AG04450 (cell line): Measurements from ENCODE around the gene TDRD5. TPM values are rescaled to one million over a fixed set of nuclear protein-coding genes. Genes with fewer than 3 reads are reported as not detected.

ENCODE experiments used
- CTCF ChIA-PET: fragments of 300-600, 350-600 bp; formaldehyde crosslinking; extraction: SDS; loops from one replicate; lab custom pipeline; 2022; ENCODE audit warnings: antibody characterized with exemption, inconsistent platforms; lab: Charles Lee
- POLR2A ChIA-PET: fragments of 350-600 bp; formaldehyde crosslinking; extraction: SDS; loops from one replicate; lab custom pipeline; 2021; ENCODE audit warnings: antibody characterized with exemption, inconsistent platforms; lab: Yijun Ruan, JAX
- DNase-seq: peaks from one replicate; pipeline ENCODE4 v3.0.0-alpha.2; 2011; ENCODE audit warnings: low read depth, low spot score
- H3K27ac ChIP-seq: one replicate; pipeline ENCODE4 v1.5.1; 2012; ENCODE audit warnings: low read depth, low read length, control low read depth
- H3K27me3 ChIP-seq: one replicate; pipeline ENCODE4 v1.6.0; 2012; ENCODE audit warnings: low read length; ENCODE audit not compliant: control insufficient read depth, insufficient read depth
- H3K4me3 ChIP-seq: 2 replicates; pipeline ENCODE4 v1.5.1; 2011; ENCODE audit warnings: mild to moderate bottlenecking, low read depth, low read length, control low read depth
- H3K9me3 ChIP-seq: 2 replicates; pipeline ENCODE4 v1.5.1; 2012; ENCODE audit warnings: low read length; ENCODE audit not compliant: control insufficient read depth, insufficient read depth
- polyA plus RNA-seq: library from polyadenylated mRNA; depleted of rRNA; stranded (reverse); fragments of >200 nt; gene quantifications from 2 replicates; pipeline ENCODE4 v1.2.3, GENCODE V29; 2011
- TF ChIP-seq, protein P1 (sequence below): IDR thresholded peaks from 2 replicates; pipeline ENCODE4 v1.5.1; 2011; ENCODE audit warnings: low read depth, low read length, control low read depth, inconsistent platforms

The TDRD5 gene
- polyA plus RNA-seq, 1 experiment, result not detected

DNA sequence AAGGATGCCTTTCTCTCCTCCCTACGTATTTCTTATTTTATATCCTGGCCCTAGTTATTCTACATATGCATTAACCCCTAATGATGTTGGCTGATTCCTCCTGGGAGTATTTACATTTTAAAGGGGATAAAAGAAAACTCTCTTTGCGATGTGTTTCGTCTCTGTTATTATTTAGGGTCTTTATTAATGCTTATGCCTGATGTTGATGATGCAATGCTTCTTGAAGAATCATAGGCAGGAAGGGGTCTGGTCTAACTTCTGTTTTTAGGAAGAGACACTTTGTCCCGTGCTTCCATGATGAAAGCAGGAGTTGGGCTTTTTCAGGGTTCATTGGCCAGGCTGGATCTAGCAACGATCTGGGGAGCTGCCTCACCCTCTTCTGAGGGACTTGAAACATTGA is 15.1 kb upstream of the TDRD5 start:
- TF ChIP-seq, protein P1, sequence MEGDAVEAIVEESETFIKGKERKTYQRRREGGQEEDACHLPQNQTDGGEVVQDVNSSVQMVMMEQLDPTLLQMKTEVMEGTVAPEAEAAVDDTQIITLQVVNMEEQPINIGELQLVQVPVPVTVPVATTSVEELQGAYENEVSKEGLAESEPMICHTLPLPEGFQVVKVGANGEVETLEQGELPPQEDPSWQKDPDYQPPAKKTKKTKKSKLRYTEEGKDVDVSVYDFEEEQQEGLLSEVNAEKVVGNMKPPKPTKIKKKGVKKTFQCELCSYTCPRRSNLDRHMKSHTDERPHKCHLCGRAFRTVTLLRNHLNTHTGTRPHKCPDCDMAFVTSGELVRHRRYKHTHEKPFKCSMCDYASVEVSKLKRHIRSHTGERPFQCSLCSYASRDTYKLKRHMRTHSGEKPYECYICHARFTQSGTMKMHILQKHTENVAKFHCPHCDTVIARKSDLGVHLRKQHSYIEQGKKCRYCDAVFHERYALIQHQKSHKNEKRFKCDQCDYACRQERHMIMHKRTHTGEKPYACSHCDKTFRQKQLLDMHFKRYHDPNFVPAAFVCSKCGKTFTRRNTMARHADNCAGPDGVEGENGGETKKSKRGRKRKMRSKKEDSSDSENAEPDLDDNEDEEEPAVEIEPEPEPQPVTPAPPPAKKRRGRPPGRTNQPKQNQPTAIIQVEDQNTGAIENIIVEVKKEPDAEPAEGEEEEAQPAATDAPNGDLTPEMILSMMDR, result no peak
- ChIA-PET POLR2A (no interaction called here), CTCF (no interaction called here)
- Histone ChIP-seq H3K9me3 (no peaks in the 10 kb centered on the region), H3K27me3 (peaks cover 29% of the 10 kb centered on the region), H3K27ac (no peak overlapping the region), H3K4me3 (no peak overlapping the region)
- DNase-seq, result no peak

DNA sequence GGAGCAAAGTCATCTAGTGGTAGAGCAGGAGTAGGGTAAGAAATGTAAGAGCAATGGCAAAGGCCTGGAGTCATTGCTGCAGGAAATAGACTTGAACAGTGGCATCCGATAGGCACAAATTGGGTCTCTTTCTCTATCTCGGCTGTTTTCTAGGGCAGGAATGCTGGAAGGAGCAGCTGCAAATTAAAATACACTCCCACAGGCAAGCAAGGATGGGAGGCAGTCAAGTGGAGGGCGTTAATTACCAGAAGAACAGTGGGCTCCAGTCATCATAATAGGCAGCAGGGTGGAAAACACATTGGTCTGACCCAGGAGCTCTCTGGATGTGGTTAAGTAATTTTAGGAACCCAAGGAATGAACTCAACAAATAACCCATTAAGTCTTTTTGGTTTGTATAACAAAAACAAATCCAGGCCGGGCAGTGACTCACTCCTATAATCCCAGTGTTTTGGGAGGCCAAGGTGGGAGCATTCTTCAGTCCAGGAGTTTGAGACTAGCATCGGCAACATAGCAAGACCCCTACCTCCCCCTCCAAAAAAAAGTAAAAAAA is 7.8 kb upstream of the TDRD5 start:
- ChIA-PET CTCF (interaction anchor here (0.5 to 1.4 kb wide), 3 partner anchors 226 to 332 kb away, joined by 3 to 5 read pairs (median 3); no protein-coding TSS in a partner anchor), POLR2A (no interaction called here)
- no peak overlapping the region for H3K27ac ChIP-seq
- no peak overlapping the region for H3K4me3 ChIP-seq
- TF ChIP-seq, protein P1, result no peak
- DNase-seq, result no peak
- H3K27me3 ChIP-seq, result peaks cover 17% of the 10 kb centered on the region
- peaks cover 4% of the 10 kb centered on the region; the same call in 1 of the 2 replicates for H3K9me3 ChIP-seq

DNA sequence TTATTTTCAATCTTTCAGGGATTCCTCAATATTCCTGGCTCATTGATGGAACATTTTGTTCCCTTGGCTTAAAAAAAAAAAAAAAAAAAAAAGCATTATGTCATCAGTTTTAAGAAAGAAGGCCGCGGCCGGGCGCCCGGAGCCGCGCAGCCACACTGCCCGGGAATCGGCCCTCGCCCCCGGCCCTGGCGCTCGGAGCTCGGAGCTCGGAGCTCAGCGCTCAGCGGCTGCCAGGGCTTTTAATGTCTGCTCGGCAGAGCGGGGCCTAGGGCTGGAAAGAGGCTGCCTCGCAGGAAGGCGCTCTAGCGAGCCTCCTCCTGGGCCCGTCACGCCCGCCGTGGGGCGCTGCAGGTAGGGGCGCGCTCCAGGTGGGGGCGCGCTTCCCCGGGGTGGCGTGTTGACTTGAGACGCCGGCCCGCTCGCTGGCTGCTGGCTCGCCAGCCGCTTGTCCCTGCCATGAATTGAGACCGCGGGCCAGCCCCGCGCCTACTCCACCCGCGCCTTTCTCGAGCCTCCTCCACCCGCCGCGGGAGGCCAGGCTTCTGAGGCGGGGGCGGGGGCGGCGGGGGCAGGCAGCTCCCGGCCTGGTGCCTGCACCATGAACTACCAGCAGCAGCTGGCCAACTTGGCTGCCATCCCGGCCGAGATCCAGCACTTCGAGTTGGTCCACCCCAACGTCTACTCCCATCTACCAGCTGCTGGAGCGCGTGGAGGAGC is 5.4 kb upstream of the TDRD5 start:
- ChIA-PET POLR2A (no interaction called here), CTCF (interaction anchor here (0.7 kb wide), 1 partner anchor 230 kb away, joined by 10 read pairs; no protein-coding TSS in a partner anchor)
- Histone ChIP-seq H3K27me3 (peaks cover 17% of the 10 kb centered on the region), H3K27ac (no peak overlapping the region), H3K4me3 (peak overlapping the region; percentile 32; the same call in 1 of the 2 replicates), H3K9me3 (peaks cover 4% of the 10 kb centered on the region; the same call in 1 of the 2 replicates)
- no peak for DNase-seq
- TF ChIP-seq, protein P1, result peak; percentile 34

DNA sequence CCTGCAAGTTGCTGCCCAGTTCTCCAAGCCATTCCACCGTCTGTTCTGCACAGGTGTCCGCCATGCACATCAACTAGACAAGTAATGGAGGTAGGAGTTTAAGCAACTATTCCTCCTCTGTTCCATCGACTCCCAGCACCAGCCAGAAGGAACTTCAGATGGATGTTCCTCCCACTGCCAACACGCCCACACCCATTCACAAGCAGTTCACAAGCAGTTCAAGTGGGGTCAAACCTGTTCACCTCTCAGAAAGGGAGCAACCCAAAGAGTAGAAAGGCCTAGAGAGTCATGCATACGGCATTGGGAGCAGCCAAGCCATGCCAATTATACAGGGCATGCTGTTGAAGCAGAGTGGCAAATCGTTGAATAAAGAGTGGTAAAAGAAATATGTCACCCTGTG is 4.3 kb upstream of the TDRD5 start:
- POLR2A ChIA-PET, result no interaction called here
- DNase-seq, result no peak
- TF ChIP-seq, protein P1, result no peak
- Histone ChIP-seq H3K4me3 (no peak overlapping the region), H3K27ac (no peak overlapping the region), H3K9me3 (peaks cover 14% of the 10 kb centered on the region; the same call in 1 of the 2 replicates), H3K27me3 (peaks cover 26% of the 10 kb centered on the region)
- CTCF ChIA-PET, result no interaction called here

DNA sequence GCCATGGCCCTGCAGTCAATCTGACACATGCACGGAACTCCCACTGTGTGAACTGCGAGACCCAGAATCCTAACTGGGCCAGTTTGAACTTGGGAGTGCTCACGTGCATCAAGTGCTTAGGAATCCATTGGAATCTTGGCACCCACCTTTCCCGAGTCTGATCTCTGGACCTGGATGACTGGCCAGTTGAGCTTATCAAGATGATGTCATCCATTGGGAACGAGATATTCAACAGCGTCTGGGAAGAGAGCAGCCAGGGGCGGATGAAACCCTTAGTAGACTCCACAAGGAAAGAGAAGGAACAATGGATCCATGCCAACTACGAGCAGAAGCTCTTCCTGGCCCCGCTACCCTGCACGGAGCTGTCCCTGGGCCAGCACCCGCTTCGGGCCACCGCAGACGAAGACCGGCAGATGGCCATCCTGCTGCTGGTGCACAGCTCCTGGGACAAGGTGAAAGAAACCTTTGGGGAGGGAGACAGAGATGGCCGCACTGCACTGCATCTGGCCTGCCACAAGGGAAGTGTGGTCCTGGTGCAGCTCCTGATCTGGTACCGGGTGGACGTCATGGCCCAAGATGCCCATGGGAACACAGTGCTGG is 3.1 kb upstream of the TDRD5 start:
- Histone ChIP-seq H3K27ac (no peak overlapping the region), H3K27me3 (peaks cover 30% of the 10 kb centered on the region), H3K4me3 (no peak overlapping the region), H3K9me3 (peaks cover 14% of the 10 kb centered on the region; the same call in 1 of the 2 replicates)
- DNase-seq, result no peak
- TF ChIP-seq, protein P1, result no peak
- CTCF ChIA-PET, result no interaction called here
- POLR2A ChIA-PET, result no interaction called here
